NCI-H226 (cell line): Measurements from ENCODE around the gene IFNA6.

Experiments
- DNase-seq: peaks from one replicate; pipeline ENCODE4 v3.0.0-alpha.2; 2015

The IFNA6 gene

GRCh38 chr9:21326526-21327139, 24.1 kb downstream of the IFNA6 start:
- no peak for DNase-seq

DNA sequence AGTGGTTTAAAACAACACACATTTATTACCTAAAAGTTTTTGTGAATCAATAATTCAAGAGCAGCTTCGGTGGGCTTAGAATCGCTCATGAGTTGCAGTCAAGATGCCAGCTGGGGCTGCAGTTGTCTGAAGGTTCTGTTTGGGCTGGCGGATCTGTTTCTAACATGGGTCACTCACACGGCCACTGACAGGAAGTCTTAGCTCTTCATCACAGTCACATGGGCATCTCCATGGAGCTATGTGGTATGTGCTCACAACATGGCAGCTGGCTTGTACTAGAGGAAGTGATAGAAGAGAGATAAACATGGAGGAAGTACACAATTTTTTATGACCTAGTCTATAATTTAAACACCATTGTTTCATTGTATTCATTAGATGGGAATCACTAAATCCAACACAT, 26.6 kb downstream of the IFNA6 start:
- no peak for DNase-seq

DNA sequence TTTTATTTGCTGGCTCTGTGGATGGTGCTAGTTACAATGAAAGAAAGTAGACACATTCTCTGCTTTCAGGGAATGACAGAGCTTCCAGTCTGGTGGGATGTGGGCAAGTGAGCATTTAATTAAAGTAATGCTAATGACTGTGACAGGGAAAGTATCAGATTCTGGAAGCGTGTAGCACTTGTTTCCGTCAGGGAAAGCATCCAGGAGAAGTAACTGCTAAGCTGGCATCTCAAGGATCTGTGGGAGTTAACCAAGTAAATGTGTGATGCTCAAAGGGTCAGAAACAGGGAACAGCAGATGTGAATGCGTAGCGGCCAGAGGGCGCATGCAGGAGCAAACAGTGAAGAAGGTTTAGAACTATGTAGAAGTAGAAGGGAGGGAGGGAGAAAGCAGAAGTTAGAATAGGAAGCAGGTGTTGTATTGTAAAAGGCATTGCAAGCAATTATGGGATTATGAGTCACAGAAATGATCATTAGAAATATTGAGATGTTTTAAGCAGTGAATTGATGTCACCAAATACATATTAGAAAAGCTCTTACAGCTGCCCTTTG, 27.7 kb downstream of the IFNA6 start:
- DNase-seq = no peak

GRCh38 chr9:21320465-21320864, 30.2 kb downstream of the IFNA6 start:
- DNase-seq = no peak

DNA sequence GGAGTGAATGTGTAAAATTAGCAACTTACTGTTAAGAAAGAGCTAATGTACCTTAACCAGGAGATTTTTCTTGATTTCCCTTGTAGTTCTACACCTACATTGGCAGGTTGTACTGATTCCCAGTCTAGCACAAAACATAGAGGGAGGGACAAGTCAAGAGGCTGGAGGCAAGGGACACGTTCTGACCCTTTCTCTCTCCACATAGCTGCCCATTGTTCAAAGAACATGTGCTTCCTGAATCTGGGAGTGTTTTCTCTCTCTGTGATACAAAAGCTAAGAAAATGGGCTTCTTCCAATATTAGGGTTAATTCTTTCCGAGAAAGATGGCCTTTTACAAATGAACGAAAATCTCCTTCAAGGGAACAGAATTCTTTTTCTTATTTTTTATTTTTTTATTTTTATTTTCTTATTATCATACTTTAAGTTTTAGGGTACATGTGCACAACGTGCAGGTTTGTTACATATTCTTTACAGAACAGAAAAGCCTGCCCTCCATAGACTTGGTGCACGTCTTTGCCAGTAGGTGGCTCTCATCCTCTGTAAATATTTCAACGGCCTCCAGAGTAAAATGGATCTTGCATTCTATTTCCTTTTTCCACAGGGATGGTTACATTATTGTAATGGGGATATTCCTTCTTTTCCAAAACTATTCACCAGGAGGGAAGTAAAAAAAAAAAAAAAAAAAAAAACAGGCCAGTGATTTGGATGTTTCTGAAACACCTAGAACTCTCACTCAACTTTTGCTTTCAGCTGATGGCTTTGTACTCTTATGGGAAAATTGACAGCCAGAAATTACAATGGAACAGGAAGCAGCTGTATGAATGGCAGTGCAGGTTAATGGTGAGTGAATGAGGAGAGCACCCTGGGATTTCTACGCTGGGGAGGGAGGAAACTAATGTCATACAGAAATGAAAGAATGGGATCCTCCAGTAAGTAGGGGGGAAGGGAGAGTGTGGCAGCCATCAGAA, 32.4 kb downstream of the IFNA6 start:
- no peak for DNase-seq

- no peak for DNase-seq
Measured at GRCh38 chr9:21316860-21317259, 33.8 kb downstream of the IFNA6 start.

DNA sequence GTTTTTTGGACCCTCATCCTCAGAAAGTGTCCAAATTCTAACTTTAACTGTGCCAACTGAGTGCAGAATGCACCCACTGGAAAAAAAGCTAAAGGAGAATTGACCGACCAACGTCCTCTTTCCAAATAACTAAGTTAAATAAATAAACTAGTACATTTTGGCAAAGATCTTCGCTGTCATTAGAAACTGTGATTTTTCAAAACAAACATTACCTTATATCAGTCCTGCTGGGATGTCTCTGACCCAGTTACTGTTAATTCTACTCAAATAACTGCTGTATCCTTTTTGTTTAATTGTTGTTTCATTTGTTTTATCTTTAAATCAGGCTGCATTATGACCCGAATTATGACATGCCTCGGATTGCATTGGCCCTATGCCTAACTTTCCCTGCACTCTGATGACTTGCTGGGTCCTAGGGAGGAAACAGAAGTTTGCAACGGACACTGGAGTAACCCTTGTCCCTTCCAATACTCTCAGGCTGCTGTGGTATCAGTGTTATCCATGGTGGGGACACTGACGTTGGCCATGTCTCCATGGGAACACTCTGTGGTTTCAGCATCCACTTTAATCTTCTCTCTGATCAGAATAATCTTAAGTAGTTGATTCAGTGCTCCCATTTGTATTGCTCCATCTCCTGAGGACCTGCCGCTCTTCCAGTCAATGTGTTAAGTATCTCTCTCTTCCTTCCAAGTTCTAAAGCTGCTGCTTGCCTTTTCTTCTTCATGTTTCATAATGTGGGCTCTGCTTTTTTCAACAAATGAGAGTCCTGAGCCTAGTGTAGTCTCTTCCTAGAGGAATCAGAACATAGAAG, 34.5 kb downstream of the IFNA6 start:
- DNase-seq = no peak

- no peak for DNase-seq
Measured at GRCh38 chr9:21314152-21314551, 36.5 kb downstream of the IFNA6 start.

DNA sequence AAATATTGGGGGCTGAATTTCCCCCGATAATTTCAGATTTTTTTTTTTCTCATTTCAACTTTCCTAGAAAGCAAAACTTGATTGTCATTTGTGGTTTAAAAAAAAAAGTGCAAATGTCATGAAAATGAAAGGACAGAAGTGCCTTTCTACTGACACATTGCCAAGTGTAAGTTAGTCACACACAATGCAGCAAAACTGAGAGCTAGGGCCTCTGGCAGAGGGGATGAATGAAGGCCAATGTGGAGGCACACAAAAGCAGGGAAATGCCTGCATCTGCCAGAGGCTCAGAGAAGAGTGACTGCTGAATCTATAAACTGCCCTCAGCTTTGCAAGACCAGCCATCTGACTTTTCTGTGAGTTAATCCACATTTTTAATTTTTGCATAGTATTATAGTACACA, 38.8 kb downstream of the IFNA6 start:
- no peak for DNase-seq

GRCh38 chr9:21305213-21305612, 45.5 kb downstream of the IFNA6 start, which contains the start of gene IFNA5:
Gene IFNA5 (minus strand): TSS chr9:21305313. CDS start chr9:21305256, 57 bp downstream.
- DNase-seq = no peak
